WTC11 (cell line): ENCODE measurements around the gene ITPRIPL1. TPM values are rescaled to one million over a fixed set of nuclear protein-coding genes. Genes with fewer than 3 reads are reported as not detected.

Source experiments
- ATAC-seq: fragments of 200-7000 bp; cut with Tn5 transposase; 2 replicates; pipeline ENCODE4 v1.10.0; 2021; ENCODE audit warnings: mild to moderate bottlenecking, moderate library complexity
- CTCF ChIA-PET: fragments of 300-600 bp; sonication (Branson Sonifier 250); formaldehyde crosslinking; loops from one replicate; lab custom pipeline; 2021; ENCODE audit warnings: antibody characterized with exemption; lab: Charles Lee
- POLR2A ChIA-PET: fragments of 350-600 bp; sonication (Branson Sonifier 250); formaldehyde crosslinking; loops from one replicate; lab custom pipeline; 2021; ENCODE audit warnings: antibody characterized with exemption; lab: Charles Lee
- DNase-seq: peaks from one replicate; pipeline ENCODE4 v3.0.0; 2021; ENCODE audit warnings: low spot score
- H3K27ac Mint-ChIP-seq: 2 replicates; pipeline ENCODE4 v1.8.0; 2021; ENCODE audit warnings: mixed read lengths
- H3K27me3 Mint-ChIP-seq: 2 replicates; pipeline ENCODE4 v1.8.0; 2021; ENCODE audit warnings: low read depth, mild to moderate bottlenecking, moderate library complexity, mixed read lengths
- H3K36me3 Mint-ChIP-seq: 2 replicates; pipeline ENCODE4 v1.8.0; 2021; ENCODE audit warnings: mixed read lengths
- H3K4me1 Mint-ChIP-seq: 2 replicates; pipeline ENCODE4 v1.8.0; 2022; ENCODE audit warnings: mixed read lengths
- H3K4me3 Mint-ChIP-seq: 2 replicates; pipeline ENCODE4 v1.8.0; 2021; ENCODE audit warnings: mild to moderate bottlenecking, moderate library complexity, mixed read lengths
- H3K9me3 Mint-ChIP-seq: 2 replicates; pipeline ENCODE4 v1.8.0; 2021; ENCODE audit warnings: mixed read lengths
- ARID4B ChIP-seq: sonication (generic); formaldehyde crosslinking; IDR thresholded peaks from 2 replicates; pipeline ENCODE4 v1.8.0; 2023; ENCODE audit warnings: missing genetic modification reagents, mild to moderate bottlenecking, borderline replicate concordance
- ZBTB21 ChIP-seq: sonication (generic); formaldehyde crosslinking; IDR thresholded peaks from 2 replicates; pipeline ENCODE4 v1.8.1; 2023; ENCODE audit warnings: mild to moderate bottlenecking, missing genetic modification reagents, borderline replicate concordance
- ZNF396 ChIP-seq: fragments of 250-450 bp; sonication (Bioruptor Pico); IDR thresholded peaks from 2 replicates; pipeline ENCODE4 v1.8.0; 2021; ENCODE audit warnings: mild to moderate bottlenecking, moderate library complexity, borderline replicate concordance
- total RNA-seq: library from RNA; stranded (reverse); gene quantifications from 3 replicates; pipeline ENCODE4 v1.2.3, GENCODE V29; 2021

ITPRIPL1 gene
- total RNA-seq, 1 experiment from 2014 or later, result 11.7 TPM

- no peak for DNase-seq
- ATAC-seq, result no peak
- CTCF ChIA-PET, result interaction anchor here (1.1 kb wide), 1 partner anchor 135 kb away, joined by 3 read pairs; no protein-coding TSS in a partner anchor
- Mint-ChIP-seq H3K36me3 (peaks cover 80% of the 10 kb centered on the region), H3K4me3 (no peak overlapping the region), H3K4me1 (no peaks in the 10 kb centered on the region), H3K9me3 (peaks cover 43% of the 10 kb centered on the region), H3K27ac (no peak overlapping the region), H3K27me3 (peaks cover 3% of the 10 kb centered on the region)
- POLR2A ChIA-PET, result no interaction called here
- TF ChIP-seq ARID4B (no peak), ZBTB21 (CRISPR knock-in tag) (no peak), ZNF396 (CRISPR knock-in tag) (no peak)
Measured at GRCh38 chr2:96374211-96374951, 49.3 kb downstream of the ITPRIPL1 start.

Other genes with a start within 250 kb of the ITPRIPL1 start
- gene ADRA2B, start 208.7 kb upstream of the ITPRIPL1 start, total RNA-seq, result 4.7 to 6.3 TPM (median 5.8 TPM) in 3 replicates
- gene ASTL, start 186.8 kb upstream of the ITPRIPL1 start, total RNA-seq, result 0.69 to 1.4 TPM (median 0.79 TPM) in 3 replicates
- gene DUSP2, start 179.9 kb upstream of the ITPRIPL1 start, total RNA-seq, result 4.7 to 6.8 TPM (median 5.8 TPM) in 3 replicates
- 199 to 217 TPM (median 201 TPM) in 3 replicates for gene STARD7, start 116.5 kb upstream of the ITPRIPL1 start, total RNA-seq
- 22.9 to 25.6 TPM (median 24.7 TPM) in 3 replicates for gene TMEM127, start 59.3 kb upstream of the ITPRIPL1 start, total RNA-seq
- 71.9 to 82.8 TPM (median 72.0 TPM) in 3 replicates for gene CIAO1, start 59.1 kb upstream of the ITPRIPL1 start, total RNA-seq
- 194 to 226 TPM (median 201 TPM) in 3 replicates for gene SNRNP200, start 19.8 kb upstream of the ITPRIPL1 start, total RNA-seq
- 46.7 to 51.9 TPM (median 48.1 TPM) in 3 replicates for gene NCAPH, start 10.4 kb downstream of the ITPRIPL1 start, total RNA-seq
- not detected in 3 replicates for gene NEURL3, start 180.0 kb downstream of the ITPRIPL1 start, total RNA-seq
- 8.5 to 13.9 TPM (median 10.1 TPM) in 3 replicates for gene ARID5A, start 211.4 kb downstream of the ITPRIPL1 start, total RNA-seq